ENCODE results near the gene LAG3. TPM values are rescaled to one million over a fixed set of nuclear protein-coding genes. Genes with fewer than 3 reads are reported as not detected.

LAG3 gene
- total RNA-seq, 1 experiment from 2014 or later, result 4.1 TPM

GRCh38 chr12:6757028-6757690 is 15.2 kb upstream of the LAG3 start:
- BruUV-seq (replicated peaks), result no TSS peak
- ChIA-PET POLR2A (ENCODE audit: low non-redundant PET) (no interaction called here), CTCF (no interaction called here)
- H3K4me1 ChIP-seq (ENCODE audit: insufficient read depth, low read length, poor library complexity, severe bottlenecking), result peaks cover 10% of the 10 kb centered on the region
- H3K9me3 ChIP-seq (ENCODE audit: low read depth, low read length, poor library complexity, severe bottlenecking), result no peaks in the 10 kb centered on the region
- no peaks in the 10 kb centered on the region for H3K27me3 ChIP-seq (replicated peaks; ENCODE audit: insufficient read depth, low read depth, low read length, poor library complexity)
- no peaks in the 10 kb centered on the region for H3K36me3 ChIP-seq (ENCODE audit: insufficient read depth, low read length, poor library complexity, severe bottlenecking)
- DNase-seq (ENCODE audit: low spot score), result no peak
- TF ChIP-seq EZH2 (IDR thresholded peaks at IDR 0.05; ENCODE audit: borderline replicate concordance, low read depth, low read length, poor library complexity, severe bottlenecking) (no peak), CTCF (conservative IDR thresholded peaks at IDR 0.05; ENCODE audit: low read depth, low read length) (no peak)
- intact Hi-C loops (cut with micrococcal nuclease; ENCODE audit: unreplicated experiment), result no loop called here
- H3K27ac ChIP-seq (ENCODE audit: low read depth, low read length, poor library complexity, severe bottlenecking), result no peak overlapping the region
- H3K4me3 ChIP-seq (ENCODE audit: low read depth, low read length, poor library complexity, severe bottlenecking), result no peak overlapping the region

GRCh38 chr12:6758506-6759095 is 13.7 kb upstream of the LAG3 start:
- intact Hi-C loops (cut with micrococcal nuclease; ENCODE audit: unreplicated experiment), result no loop called here
- BruUV-seq (replicated peaks), result no TSS peak
- ChIA-PET CTCF (no interaction called here), POLR2A (ENCODE audit: low non-redundant PET) (no interaction called here)
- TF ChIP-seq CTCF (conservative IDR thresholded peaks at IDR 0.05; ENCODE audit: low read depth, low read length), result no peak
- no peak for TF ChIP-seq EZH2 (IDR thresholded peaks at IDR 0.05; ENCODE audit: borderline replicate concordance, low read depth, low read length, poor library complexity, severe bottlenecking)
- DNase-seq (ENCODE audit: low spot score), result no peak
- peaks cover 13% of the 10 kb centered on the region for H3K4me1 ChIP-seq (ENCODE audit: insufficient read depth, low read length, poor library complexity, severe bottlenecking)
- no peaks in the 10 kb centered on the region for H3K36me3 ChIP-seq (ENCODE audit: insufficient read depth, low read length, poor library complexity, severe bottlenecking)
- no peak overlapping the region for H3K27ac ChIP-seq (ENCODE audit: low read depth, low read length, poor library complexity, severe bottlenecking)
- no peak overlapping the region for H3K4me3 ChIP-seq (ENCODE audit: low read depth, low read length, poor library complexity, severe bottlenecking)
- H3K27me3 ChIP-seq (replicated peaks; ENCODE audit: insufficient read depth, low read depth, low read length, poor library complexity), result no peaks in the 10 kb centered on the region
- H3K9me3 ChIP-seq (ENCODE audit: low read depth, low read length, poor library complexity, severe bottlenecking), result no peaks in the 10 kb centered on the region

DNA sequence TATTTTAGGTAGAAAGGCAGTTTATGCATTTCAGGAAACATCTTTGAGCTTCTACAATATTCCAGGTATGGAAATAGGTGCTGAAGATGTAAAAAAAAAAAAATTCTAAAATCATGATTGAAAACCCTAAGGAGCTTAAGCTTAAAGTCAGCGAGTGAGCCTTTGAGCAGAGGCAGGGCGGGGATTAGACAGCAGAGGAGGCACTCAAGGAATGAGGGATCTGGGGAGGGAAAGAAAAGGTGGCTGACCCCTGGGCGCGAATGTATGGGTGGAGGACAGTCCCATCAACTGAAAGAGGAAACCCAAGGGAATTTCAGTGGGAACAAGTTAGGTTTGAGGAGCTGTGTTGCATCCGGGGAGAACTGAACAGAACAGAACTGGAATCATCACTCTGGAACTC is 12.6 kb upstream of the LAG3 start:
- no peak for DNase-seq (ENCODE audit: low spot score)
- Histone ChIP-seq H3K9me3 (ENCODE audit: low read depth, low read length, poor library complexity, severe bottlenecking) (no peaks in the 10 kb centered on the region), H3K27ac (ENCODE audit: low read depth, low read length, poor library complexity, severe bottlenecking) (no peak overlapping the region), H3K4me3 (ENCODE audit: low read depth, low read length, poor library complexity, severe bottlenecking) (no peak overlapping the region), H3K36me3 (ENCODE audit: insufficient read depth, low read length, poor library complexity, severe bottlenecking) (no peaks in the 10 kb centered on the region), H3K27me3 (replicated peaks; ENCODE audit: insufficient read depth, low read depth, low read length, poor library complexity) (no peaks in the 10 kb centered on the region), H3K4me1 (ENCODE audit: insufficient read depth, low read length, poor library complexity, severe bottlenecking) (peaks cover 12% of the 10 kb centered on the region)
- intact Hi-C loops (cut with micrococcal nuclease; ENCODE audit: unreplicated experiment), result loop anchor here (10.0 kb wide), 1 partner anchor 205 kb away; no protein-coding TSS in a partner anchor
- TF ChIP-seq CTCF (conservative IDR thresholded peaks at IDR 0.05; ENCODE audit: low read depth, low read length) (no peak), EZH2 (IDR thresholded peaks at IDR 0.05; ENCODE audit: borderline replicate concordance, low read depth, low read length, poor library complexity, severe bottlenecking) (no peak)
- BruUV-seq (replicated peaks), result no TSS peak
- ChIA-PET CTCF (no interaction called here), POLR2A (ENCODE audit: low non-redundant PET) (interaction anchor here (0.6 to 0.7 kb wide), 2 partner anchors 74 to 226 kb away, joined by 3 to 5 read pairs; partner anchors contain the start of gene GAPDH)

Measured in A673 (cell line).